Left renal cortex interstitium (tissue), 4 donors: ENCODE results near the gene ZC2HC1B. TPM values are rescaled to one million over a fixed set of nuclear protein-coding genes. Genes with fewer than 3 reads are reported as not detected.
"Not testable (repeated sequence)": the region's sequence is repeated elsewhere in the genome, so short reads cannot be mapped to it uniquely, and the experiment has no call there.

Experiments used
- DNase-seq, 4 donors: peaks; one replicate each; pipeline ENCODE4 v3.0.0-alpha.2; 2013; ENCODE audit warnings: low read depth in 4 of 4, low spot score in 2 of 4, missing footprints in 1 of 4
- polyA plus RNA-seq, 4 donors: library from polyadenylated mRNA; unstranded; fragments of 120-200 nt; gene quantifications; one replicate each; pipeline ENCODE4 v1.2.1, GENCODE V29; 2013; ENCODE audit not compliant: insufficient read length in 4 of 4

The ZC2HC1B gene
- polyA plus RNA-seq, 4 donors, result not detected

- no peak for DNase-seq
These were observed 3.0 kb downstream of the ZC2HC1B start for GRCh38 chr6:143867236-143867635.

- not testable (repeated sequence) for DNase-seq
These were observed 4.5 kb downstream of the ZC2HC1B start for GRCh38 chr6:143868808-143869207.

- not testable (repeated sequence) for DNase-seq
These were observed 7.0 kb downstream of the ZC2HC1B start for GRCh38 chr6:143871202-143871730.

- no peak for DNase-seq
These were observed 7.9 kb downstream of the ZC2HC1B start for GRCh38 chr6:143872201-143872600.

- not testable (repeated sequence) for DNase-seq
These were observed 9.3 kb downstream of the ZC2HC1B start for GRCh38 chr6:143873600-143873999.

GRCh38 chr6:143874503-143874902 lies 10.2 kb downstream of the ZC2HC1B start:
- DNase-seq, result not testable (repeated sequence)

- no peak for DNase-seq
These were observed 13.5 kb downstream of the ZC2HC1B start for GRCh38 chr6:143877584-143878271.

GRCh38 chr6:143878272-143878760 lies 14.0 kb downstream of the ZC2HC1B start:
- no peak for DNase-seq

GRCh38 chr6:143880412-143880811 lies 16.1 kb downstream of the ZC2HC1B start:
- DNase-seq, result no peak

- no peak for DNase-seq
These were observed 18.2 kb downstream of the ZC2HC1B start for GRCh38 chr6:143882401-143882930.

GRCh38 chr6:143884216-143884900 lies 20.1 kb downstream of the ZC2HC1B start:
- DNase-seq, result no peak

GRCh38 chr6:143885116-143885515 lies 20.8 kb downstream of the ZC2HC1B start:
- no peak for DNase-seq

GRCh38 chr6:143894655-143895054 lies 30.4 kb downstream of the ZC2HC1B start:
- DNase-seq, result no peak

- DNase-seq, result no peak
These were observed 32.0 kb downstream of the ZC2HC1B start for GRCh38 chr6:143896126-143896860.

- DNase-seq, result no peak
These were observed 36.1 kb downstream of the ZC2HC1B start for GRCh38 chr6:143900358-143900757.

- DNase-seq, result peak; percentile 64 to 88 (median 74)
These were observed 37.8 kb downstream of the ZC2HC1B start for GRCh38 chr6:143901885-143902750.

- no peak for DNase-seq
These were observed 38.6 kb downstream of the ZC2HC1B start for GRCh38 chr6:143902827-143903226.

- no peak for DNase-seq
These were observed 46.8 kb downstream of the ZC2HC1B start for GRCh38 chr6:143911028-143911427.

- no peak for DNase-seq
These were observed 48.4 kb downstream of the ZC2HC1B start for GRCh38 chr6:143912671-143913070.

- not testable (repeated sequence) for DNase-seq
These were observed 52.8 kb downstream of the ZC2HC1B start for GRCh38 chr6:143917026-143917425.
